Measurements from ENCODE around the gene PRKCG. TPM values are rescaled to one million over a fixed set of nuclear protein-coding genes. Genes with fewer than 3 reads are reported as not detected.

Gene PRKCG
- total RNA-seq, 1 experiment from 2014 or later, result 5.9 TPM

DNA sequence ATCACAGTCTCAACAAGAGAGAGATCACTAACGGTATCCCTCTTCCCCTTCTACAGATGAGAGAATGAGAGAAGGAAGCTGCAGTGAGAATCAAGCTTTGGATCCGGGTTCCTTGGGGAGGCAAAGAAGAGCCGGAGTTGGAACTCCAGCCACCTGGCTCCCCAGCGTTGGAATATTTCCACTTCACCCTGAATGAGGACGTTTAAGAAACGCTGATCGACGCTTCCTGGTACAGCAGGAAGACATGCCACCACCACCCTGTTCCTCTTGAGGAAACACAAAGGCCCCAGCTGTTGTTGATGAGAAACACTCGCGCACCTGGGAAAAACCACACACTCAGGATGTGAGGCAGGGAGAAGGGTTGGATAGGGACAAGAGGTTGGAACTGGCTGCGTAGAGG is 69.4 kb downstream of the PRKCG start:
- no peak for TF ChIP-seq EZH2 (IDR thresholded peaks at IDR 0.05; ENCODE audit: low read depth)
- TF ChIP-seq, protein P1, sequence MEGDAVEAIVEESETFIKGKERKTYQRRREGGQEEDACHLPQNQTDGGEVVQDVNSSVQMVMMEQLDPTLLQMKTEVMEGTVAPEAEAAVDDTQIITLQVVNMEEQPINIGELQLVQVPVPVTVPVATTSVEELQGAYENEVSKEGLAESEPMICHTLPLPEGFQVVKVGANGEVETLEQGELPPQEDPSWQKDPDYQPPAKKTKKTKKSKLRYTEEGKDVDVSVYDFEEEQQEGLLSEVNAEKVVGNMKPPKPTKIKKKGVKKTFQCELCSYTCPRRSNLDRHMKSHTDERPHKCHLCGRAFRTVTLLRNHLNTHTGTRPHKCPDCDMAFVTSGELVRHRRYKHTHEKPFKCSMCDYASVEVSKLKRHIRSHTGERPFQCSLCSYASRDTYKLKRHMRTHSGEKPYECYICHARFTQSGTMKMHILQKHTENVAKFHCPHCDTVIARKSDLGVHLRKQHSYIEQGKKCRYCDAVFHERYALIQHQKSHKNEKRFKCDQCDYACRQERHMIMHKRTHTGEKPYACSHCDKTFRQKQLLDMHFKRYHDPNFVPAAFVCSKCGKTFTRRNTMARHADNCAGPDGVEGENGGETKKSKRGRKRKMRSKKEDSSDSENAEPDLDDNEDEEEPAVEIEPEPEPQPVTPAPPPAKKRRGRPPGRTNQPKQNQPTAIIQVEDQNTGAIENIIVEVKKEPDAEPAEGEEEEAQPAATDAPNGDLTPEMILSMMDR (conservative IDR thresholded peaks at IDR 0.05), result no peak
- H3K36me3 ChIP-seq (ENCODE audit: low read depth), result no peaks in the 10 kb centered on the region
- ChIA-PET CTCF (no interaction called here), POLR2A (ENCODE audit: unreplicated experiment) (no interaction called here)
- H3K27ac ChIP-seq, result no peak overlapping the region
- no peaks in the 10 kb centered on the region for H3K27me3 ChIP-seq (ENCODE audit: insufficient read depth, low read depth)
- no peaks in the 10 kb centered on the region for H3K9me2 ChIP-seq (ENCODE audit: insufficient read depth)
- intact Hi-C loops (cut with micrococcal nuclease; ENCODE audit: unreplicated experiment), result no loop called here
- no peak overlapping the region for H2AFZ ChIP-seq
- H4K20me1 ChIP-seq (ENCODE audit: insufficient read depth), result no peaks in the 10 kb centered on the region
- no TSS peak for BruUV-seq (replicated peaks)
- no peaks in the 10 kb centered on the region for H3K9me3 ChIP-seq (ENCODE audit: insufficient read depth, low read depth)
- H3K79me2 ChIP-seq (ENCODE audit: low read depth), result no peaks in the 10 kb centered on the region
- H3F3A ChIP-seq (ENCODE audit: insufficient read depth, low read depth), result 0 out of 2 replicates have a peak, but pooled peaks cover 9% of the 10 kb centered on the region
- H3K4me2 ChIP-seq, result no peak overlapping the region
- DNase-seq, result no peak
- H3K4me3 ChIP-seq, result no peak overlapping the region
- H3K4me1 ChIP-seq (replicated peaks; ENCODE audit: insufficient read depth), result no peaks in the 10 kb centered on the region

DNA sequence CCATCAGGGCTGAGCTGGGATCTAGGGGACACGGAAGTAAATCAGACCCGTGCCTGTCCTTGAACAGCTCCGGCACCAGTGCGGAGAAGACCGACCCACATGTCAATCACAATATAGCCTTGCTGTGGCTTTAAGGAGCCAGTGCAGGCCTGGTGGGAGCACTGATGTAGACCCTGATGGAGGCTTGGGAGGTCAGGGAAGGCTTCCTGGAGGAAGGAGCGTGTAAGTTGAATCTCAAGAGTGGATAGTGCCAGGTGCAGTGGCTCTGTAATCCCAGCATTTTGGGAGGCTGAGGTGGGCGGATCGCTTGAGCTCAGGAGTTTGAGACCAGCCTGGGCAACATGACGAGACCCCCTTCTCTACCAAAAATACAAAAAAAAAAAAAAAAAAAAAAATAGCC is 70.0 kb downstream of the PRKCG start:
- H3K9me3 ChIP-seq (ENCODE audit: insufficient read depth, low read depth), result no peaks in the 10 kb centered on the region
- H3K36me3 ChIP-seq (ENCODE audit: low read depth), result no peaks in the 10 kb centered on the region
- H3K4me1 ChIP-seq (replicated peaks; ENCODE audit: insufficient read depth), result peaks cover under 1% of the 10 kb centered on the region
- TF ChIP-seq EZH2 (IDR thresholded peaks at IDR 0.05; ENCODE audit: low read depth), result no peak
- TF ChIP-seq, protein P1 (conservative IDR thresholded peaks at IDR 0.05), result no peak
- no peak overlapping the region for H2AFZ ChIP-seq
- intact Hi-C loops (cut with micrococcal nuclease; ENCODE audit: unreplicated experiment), result no loop called here
- POLR2A ChIA-PET (ENCODE audit: unreplicated experiment), result no interaction called here
- H3K4me2 ChIP-seq, result no peak overlapping the region
- H3K27me3 ChIP-seq (ENCODE audit: insufficient read depth, low read depth), result no peaks in the 10 kb centered on the region
- no peaks in the 10 kb centered on the region for H3K79me2 ChIP-seq (ENCODE audit: low read depth)
- no peaks in the 10 kb centered on the region for H4K20me1 ChIP-seq (ENCODE audit: insufficient read depth)
- peaks cover 11% of the 10 kb centered on the region; the same call in 1 of the 2 replicates for H3F3A ChIP-seq (ENCODE audit: insufficient read depth, low read depth)
- no peak overlapping the region for H3K27ac ChIP-seq
- no TSS peak for BruUV-seq (replicated peaks)
- H3K4me3 ChIP-seq, result no peak overlapping the region
- H3K9me2 ChIP-seq (ENCODE audit: insufficient read depth), result no peaks in the 10 kb centered on the region
- CTCF ChIA-PET, result interaction anchor here (0.6 kb wide), 1 partner anchor 41 kb away, joined by 5 read pairs; no protein-coding TSS in a partner anchor
- DNase-seq, result no peak

DNA sequence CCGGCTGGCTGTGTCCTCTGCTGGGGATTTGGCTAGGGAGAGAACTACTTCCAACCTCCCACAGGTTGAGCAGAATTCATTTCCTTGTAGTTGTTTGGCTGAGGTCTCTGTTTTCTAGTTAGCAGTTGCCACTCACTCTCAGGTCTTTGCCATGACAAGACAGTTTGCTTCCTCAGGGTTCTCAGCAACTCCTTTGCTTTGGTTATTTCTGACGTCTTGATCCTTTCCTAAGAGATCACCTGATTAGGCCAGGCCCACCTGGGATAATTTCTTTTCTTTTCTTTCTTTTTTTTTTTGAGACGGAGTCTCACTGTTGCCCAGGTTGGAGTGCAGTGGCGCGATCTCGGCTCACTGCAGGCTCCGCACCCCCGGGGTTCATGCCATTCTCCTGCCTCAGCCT is 71.4 kb downstream of the PRKCG start:
- Histone ChIP-seq H3K4me2 (no peak overlapping the region), H3K36me3 (ENCODE audit: low read depth) (no peaks in the 10 kb centered on the region), H3F3A (ENCODE audit: insufficient read depth, low read depth) (peaks cover 22% of the 10 kb centered on the region; the same call in 1 of the 2 replicates), H3K79me2 (ENCODE audit: low read depth) (no peaks in the 10 kb centered on the region), H3K27me3 (ENCODE audit: insufficient read depth, low read depth) (no peaks in the 10 kb centered on the region), H4K20me1 (ENCODE audit: insufficient read depth) (no peaks in the 10 kb centered on the region), H3K27ac (no peak overlapping the region), H2AFZ (no peak overlapping the region), H3K9me2 (ENCODE audit: insufficient read depth) (no peaks in the 10 kb centered on the region), H3K4me1 (replicated peaks; ENCODE audit: insufficient read depth) (peaks cover 13% of the 10 kb centered on the region), H3K9me3 (ENCODE audit: insufficient read depth, low read depth) (no peaks in the 10 kb centered on the region), H3K4me3 (no peak overlapping the region)
- CTCF ChIA-PET, result no interaction called here
- POLR2A ChIA-PET (ENCODE audit: unreplicated experiment), result no interaction called here
- DNase-seq, result no peak
- no TSS peak for BruUV-seq (replicated peaks)
- TF ChIP-seq EZH2 (IDR thresholded peaks at IDR 0.05; ENCODE audit: low read depth), result no peak
- TF ChIP-seq, protein P1 (conservative IDR thresholded peaks at IDR 0.05), result no peak
- intact Hi-C loops (cut with micrococcal nuclease; ENCODE audit: unreplicated experiment), result no loop called here

Other genes starting within 250 kb of the PRKCG start
- 0.20 and 0.37 TPM in 2 replicates for gene NLRP12, start 57.9 kb upstream of the PRKCG start, total RNA-seq (2021)
- 230 and 238 TPM in 2 replicates for gene MYADM, start 14.3 kb upstream of the PRKCG start, total RNA-seq (2021)
- not detected in 2 replicates for gene CACNG7, start 27.1 kb downstream of the PRKCG start, total RNA-seq (2021)
- gene CACNG8, start 80.7 kb downstream of the PRKCG start, total RNA-seq (2021), result 2.9 and 3.8 TPM in 2 replicates
- gene CACNG6, start 109.4 kb downstream of the PRKCG start, total RNA-seq (2021), result 11.5 and 18.7 TPM in 2 replicates
- gene VSTM1, start 181.7 kb downstream of the PRKCG start, total RNA-seq (2021), result 0.59 TPM in 1 of 2 replicates, not detected in the other
- gene TARM1, start 199.2 kb downstream of the PRKCG start, total RNA-seq (2021), result not detected in 2 replicates
- gene OSCAR, start 218.6 kb downstream of the PRKCG start, total RNA-seq (2021), result 0.87 and 2.4 TPM in 2 replicates
- 119 and 134 TPM in 2 replicates for gene NDUFA3, start 220.7 kb downstream of the PRKCG start, total RNA-seq (2021)
- gene TFPT, start 233.5 kb downstream of the PRKCG start, total RNA-seq (2021), result 35.8 and 47.4 TPM in 2 replicates
- 86.1 and 109 TPM in 2 replicates for gene PRPF31, start 233.6 kb downstream of the PRKCG start, total RNA-seq (2021)